Heart left ventricle (tissue), 13 donors: ENCODE results near the gene SOD3.

Experiments used
- CTCF ChIP-seq, 12 donors: fragments of 200-600 bp; sonication (generic) in 4 of 12; IDR thresholded peaks; one replicate each; pipeline versions ENCODE4 v1.5.0 to v1.8.0; 2018 to 2022; ENCODE audit warnings: antibody characterized with exemption in 12 of 12, mild to moderate bottlenecking in 5 of 12
- POLR2A ChIP-seq, 2 donors: fragments of 450-650 bp; IDR thresholded peaks; one replicate each; pipeline ENCODE4 v1.6.1; 2017; ENCODE audit warnings: antibody characterized with exemption in 2 of 2, mild to moderate bottlenecking in 2 of 2, moderate library complexity in 2 of 2
- donor health status: ischemic (EF 13 %, LVEDD 7.1; RV severe dilation, severe dysfunction).
- donor health status: DM: no; HTN: yes; CAD: no.
- donor health status: DM: no; HTN: no; CAD: no.
- donor health status: ischemic (EF 25% LVEDD 6.9; RV normal size, moderate dysfunction).
- donor health status: ischemic (EF 25% LVEDD 5.7; RV mildly dilated, moderate dysfunction).
- donor health status: ischemic (EF 35%, LVEDD 5.7; RV mildly dilated, moderate dysfunction).
- donor health status: nonischemic (EF 11% LVEDD 7.7; RV severe dilation, severe dysfunction).
- donor health status: DM: yes; HTN: yes; CAD: no.
- donor health status: PGD.
- donor health status: ischemic (EF 29% LVEDD 5.4; RV normal size, mild dysfunction).
- donor health status: nonischemic (EF 23%, LVEDD 6.1; RV moderate dilation, normal function).

- TF ChIP-seq CTCF (IDR thresholded peaks at IDR 0.05) (no peak), POLR2A (IDR thresholded peaks at IDR 0.05) (no peak)
Observed at GRCh38 chr4:24792552-24792951, 2.8 kb upstream of the SOD3 start.
